Naive thymus-derived CD4-positive, alpha-beta T cell (primary cell): ENCODE results near the gene RANBP3L. TPM values are rescaled to one million over a fixed set of nuclear protein-coding genes. Genes with fewer than 3 reads are reported as not detected.
A peak's percentile ranks its signal among the peaks of the same experiment; 100 is the strongest.

Experiments used
- ATAC-seq: fragments of 150-1000 bp; cut with Tn5 transposase; 2 replicates; pipeline ENCODE4 v1.10.0; 2021; ENCODE audit warnings: mild to moderate bottlenecking, moderate library complexity
- CTCF ChIA-PET: fragments of 350-600 bp; sonication (Branson Sonifier 250); formaldehyde crosslinking; loops from one replicate; lab custom pipeline; 2021; ENCODE audit warnings: antibody characterized with exemption; lab: Charles Lee
- POLR2A ChIA-PET: fragments of 350-600 bp; sonication (Branson Sonifier 250); formaldehyde crosslinking; loops from one replicate; lab custom pipeline; 2021; ENCODE audit warnings: antibody characterized with exemption, inconsistent platforms; lab: Charles Lee
- DNase-seq, 9 donors: peaks; one replicate each; pipeline versions ENCODE4 v3.0.0 to v3.0.0-alpha.2; 2020 to 2022; ENCODE audit warnings: mixed read lengths in 1 of 9
- H3K27ac ChIP-seq: one replicate; pipeline ENCODE4 v1.7.0; 2013; ENCODE audit warnings: mild to moderate bottlenecking, low read depth, low read length, moderate library complexity
- H3K27me3 ChIP-seq, 2 donors: one replicate each; pipeline ENCODE4 v1.7.0; 2013; ENCODE audit warnings: low read length in 2 of 2, mild to moderate bottlenecking in 2 of 2, moderate library complexity in 2 of 2; ENCODE audit not compliant: control insufficient read depth in 2 of 2, insufficient read depth in 2 of 2
- H3K36me3 ChIP-seq, 3 experiments: 1 replicate in 2 of 3; 2 replicates in 1 of 3; pipeline ENCODE4 v1.7.0; 2013; ENCODE audit warnings: low read length in 3 of 3, mild to moderate bottlenecking in 3 of 3, moderate library complexity in 1 of 3; ENCODE audit not compliant: insufficient read depth in 3 of 3, control insufficient read depth in 2 of 3
- H3K4me1 ChIP-seq, 2 donors: one replicate each; pipeline ENCODE4 v1.7.0; 2013; ENCODE audit warnings: low read length in 2 of 2, mild to moderate bottlenecking in 2 of 2, moderate library complexity in 1 of 2; ENCODE audit not compliant: control insufficient read depth in 2 of 2, insufficient read depth in 2 of 2
- H3K4me3 ChIP-seq: 2 replicates; pipeline ENCODE4 v1.7.0; 2013; ENCODE audit warnings: mild to moderate bottlenecking, low read length
- H3K9me3 ChIP-seq, 3 experiments: 1 replicate in 2 of 3; 2 replicates in 1 of 3; pipeline ENCODE4 v1.7.0; 2013; ENCODE audit warnings: low read length in 3 of 3; ENCODE audit not compliant: control insufficient read depth in 2 of 3
- H3K27ac Mint-ChIP-seq, 9 donors: one replicate each; pipeline ENCODE4 v1.8.0; 2020 to 2022; ENCODE audit warnings: mixed read lengths in 9 of 9, mild to moderate bottlenecking in 8 of 9, moderate library complexity in 5 of 9, inconsistent platforms in 2 of 9
- H3K27me3 Mint-ChIP-seq, 5 donors: one replicate each; pipeline ENCODE4 v1.8.0; 2021 to 2022; ENCODE audit warnings: mixed read lengths in 5 of 5, mild to moderate bottlenecking in 1 of 5
- H3K36me3 Mint-ChIP-seq, 5 donors: one replicate each; pipeline ENCODE4 v1.8.0; 2020 to 2022; ENCODE audit warnings: mixed read lengths in 5 of 5, mild to moderate bottlenecking in 3 of 5, inconsistent platforms in 1 of 5
- H3K4me1 Mint-ChIP-seq, 7 donors: one replicate each; pipeline ENCODE4 v1.8.0; 2020 to 2022; ENCODE audit warnings: mixed read lengths in 7 of 7, mild to moderate bottlenecking in 3 of 7, inconsistent platforms in 1 of 7
- H3K4me3 Mint-ChIP-seq, 10 donors: one replicate each; pipeline ENCODE4 v1.8.0; 2020 to 2022; ENCODE audit warnings: mild to moderate bottlenecking in 10 of 10, mixed read lengths in 10 of 10, moderate library complexity in 6 of 10, inconsistent platforms in 2 of 10
- H3K9me3 Mint-ChIP-seq, 11 donors: one replicate each; pipeline ENCODE4 v1.8.0; 2020 to 2022; ENCODE audit warnings: mixed read lengths in 11 of 11, mild to moderate bottlenecking in 4 of 11, inconsistent platforms in 1 of 11, moderate library complexity in 1 of 11
- intact Hi-C, 2 donors: fragments of 100-400 bp; cut with micrococcal nuclease; formaldehyde crosslinking; loops; one replicate each; pipeline ENCODE4 v1.15.1; 2023
- polyA plus RNA-seq, 2 donors: library from polyadenylated mRNA; unstranded; fragments of 300-500 nt; fragmentation: Illumina TruSeq; gene quantifications; one replicate each; pipeline ENCODE4 v1.2.3, GENCODE V29; 2021
- total RNA-seq, 6 experiments: library from RNA in 5 of 6; stranded (reverse) in 5 of 6; gene quantifications; 1 replicate in 5 of 6; 2 replicates in 1 of 6; pipeline ENCODE4 v1.2.3 and lab custom pipeline; 2021 to 2026

The RANBP3L gene
- total and polyA plus RNA-seq, 7 experiments from 2014 or later = not detected

DNA sequence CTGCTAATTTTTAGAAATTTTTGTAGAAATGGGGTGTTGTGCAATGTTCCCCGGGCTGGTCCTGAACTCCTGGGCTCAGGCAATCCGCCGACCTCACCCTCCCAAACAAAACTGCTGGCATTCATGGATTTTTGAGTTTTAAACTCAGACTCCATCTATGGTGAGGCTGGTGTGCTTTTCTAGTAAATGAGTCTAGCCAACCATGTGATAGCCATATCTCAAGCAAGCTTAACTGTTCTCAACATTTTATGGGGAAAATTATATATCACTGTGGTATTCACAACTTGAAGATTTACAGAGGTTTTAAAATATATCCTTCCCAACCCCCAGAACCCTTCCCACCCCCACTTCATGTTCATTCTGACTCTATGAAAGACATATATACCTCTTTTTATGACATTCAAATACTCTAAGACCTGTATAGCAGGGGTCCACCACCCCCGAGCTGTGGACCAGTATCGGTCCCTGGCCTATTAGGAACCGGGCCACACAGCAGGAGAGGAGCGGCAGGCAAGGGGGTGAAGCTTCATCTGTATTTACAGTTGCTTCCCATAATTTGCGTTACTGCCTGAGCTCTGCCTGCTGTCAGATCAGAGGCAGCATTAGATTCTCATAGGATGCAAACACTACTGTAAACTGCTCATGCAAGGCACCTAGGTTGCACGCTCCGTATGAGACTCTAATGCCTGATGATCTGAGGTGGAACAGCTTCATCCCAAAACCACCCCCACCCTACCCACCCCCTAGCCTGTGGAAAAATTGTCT is 55.5 kb downstream of the RANBP3L start:
- no peaks in the 10 kb centered on the region for H3K9me3 Mint-ChIP-seq
- Histone ChIP-seq H3K27ac (no peak overlapping the region), H3K36me3 (no peaks in the 10 kb centered on the region), H3K27me3 (no peaks in the 10 kb centered on the region), H3K4me3 (no peak overlapping the region), H3K4me1 (peaks cover 6 to 8% of the 10 kb centered on the region in 2 donors), H3K9me3 (no peaks in the 10 kb centered on the region)
- no peak overlapping the region for H3K27ac Mint-ChIP-seq
- ATAC-seq = no peak
- ChIA-PET POLR2A (interaction anchor here (0.6 kb wide), 1 partner anchor 1408 kb away, joined by 3 read pairs; no protein-coding TSS in a partner anchor), CTCF (no interaction called here)
- H3K36me3 Mint-ChIP-seq = no peaks in the 10 kb centered on the region
- DNase-seq = no peak
- no peak overlapping the region for H3K4me3 Mint-ChIP-seq
- peaks cover 0 to 28% (median 0%) of the 10 kb centered on the region in 5 donors for H3K27me3 Mint-ChIP-seq
- intact Hi-C loops = loop anchor here (10.0 kb wide), 2 partner anchors 171 to 361 kb away; no protein-coding TSS in a partner anchor
- H3K4me1 Mint-ChIP-seq = peaks cover 7 to 26% (median 21%) of the 10 kb centered on the region in 7 donors

DNA sequence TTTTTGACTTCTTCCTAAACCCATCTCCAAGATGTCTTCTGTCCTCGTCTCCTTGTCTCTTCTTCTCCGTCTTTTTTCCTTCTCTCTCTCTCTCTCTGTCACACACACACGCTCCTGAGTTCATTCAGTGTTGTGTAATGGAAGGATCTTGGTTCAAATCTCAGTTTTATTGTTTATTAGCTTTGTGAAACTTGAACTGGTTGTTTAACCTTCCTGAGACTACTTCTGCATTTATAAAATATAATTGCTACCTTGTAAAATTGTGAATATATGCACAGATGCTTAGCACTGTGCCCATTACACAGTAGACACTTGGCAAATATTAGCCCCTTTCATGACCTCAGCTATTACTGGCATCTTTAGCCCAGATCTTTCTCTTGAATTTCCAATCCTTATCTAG is 57.6 kb downstream of the RANBP3L start:
- Histone ChIP-seq H3K9me3 (no peaks in the 10 kb centered on the region), H3K27ac (no peak overlapping the region), H3K4me1 (peaks cover 12 to 14% of the 10 kb centered on the region in 2 donors), H3K4me3 (no peak overlapping the region), H3K36me3 (no peaks in the 10 kb centered on the region), H3K27me3 (no peaks in the 10 kb centered on the region)
- CTCF ChIA-PET = interaction anchor here (1.0 kb wide), 1 partner anchor 21 kb away, joined by 5 read pairs; no protein-coding TSS in a partner anchor
- Mint-ChIP-seq H3K27me3 (peaks cover 0 to 15% (median 0%) of the 10 kb centered on the region in 5 donors), H3K4me3 (peak overlapping the region in 9 of 10 donors; percentile 16 to 95 (median 87)), H3K9me3 (no peaks in the 10 kb centered on the region), H3K4me1 (peaks cover 21 to 44% (median 37%) of the 10 kb centered on the region in 7 donors), H3K36me3 (no peaks in the 10 kb centered on the region), H3K27ac (peak overlapping the region in 8 of 9 donors; percentile 48 to 97 (median 93))
- intact Hi-C loops = loop anchor here (5.0 to 10.0 kb wide), 3 partner anchors 169 to 1407 kb away; partner anchors contain the start of gene TTC23L (in 1 of the 2)
- no peak for ATAC-seq
- POLR2A ChIA-PET = no interaction called here
- DNase-seq = no peak

DNA sequence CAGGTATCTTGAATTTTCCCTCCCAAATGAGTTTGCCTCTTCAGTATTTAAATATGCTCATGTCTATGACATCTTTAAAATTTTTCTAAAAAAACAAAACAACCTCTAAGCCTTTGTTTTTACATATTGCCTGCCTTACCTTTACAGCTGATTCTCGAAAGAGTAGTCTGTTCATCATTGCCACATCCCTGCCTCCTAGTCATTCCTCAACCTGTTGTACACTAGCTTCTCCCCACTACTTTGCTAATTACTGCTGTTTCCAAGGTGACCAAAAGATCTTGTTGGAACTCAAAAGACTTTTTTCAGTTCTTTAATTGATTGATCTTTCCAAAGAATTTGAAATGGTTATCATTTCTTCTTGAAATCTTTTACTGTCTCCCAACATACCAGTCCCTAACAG is 58.0 kb downstream of the RANBP3L start:
- ChIA-PET CTCF (interaction anchor here (0.6 to 1.0 kb wide), 3 partner anchors 20 to 24 kb away, joined by 3 to 6 read pairs (median 5); no protein-coding TSS in a partner anchor), POLR2A (interaction anchor here (4.3 kb wide), 1 partner anchor 92 kb away, joined by 35 read pairs; the partner anchor contains the start of genes LMBRD2 and SKP2)
- Histone ChIP-seq H3K4me1 (peaks cover 12 to 14% of the 10 kb centered on the region in 2 donors), H3K27me3 (no peaks in the 10 kb centered on the region), H3K36me3 (no peaks in the 10 kb centered on the region), H3K27ac (no peak overlapping the region), H3K4me3 (no peak overlapping the region), H3K9me3 (no peaks in the 10 kb centered on the region)
- intact Hi-C loops = loop anchor here (2.0 to 10.0 kb wide), 4 partner anchors 169 to 1406 kb away; partner anchors contain the start of gene TTC23L (in 2 of the 2)
- Mint-ChIP-seq H3K4me3 (peak overlapping the region; percentile 16 to 95 (median 86)), H3K9me3 (no peaks in the 10 kb centered on the region), H3K36me3 (no peaks in the 10 kb centered on the region), H3K4me1 (peaks cover 22 to 48% (median 42%) of the 10 kb centered on the region in 7 donors), H3K27ac (peak overlapping the region; percentile 32 to 97 (median 91)), H3K27me3 (peaks cover 0 to 14% (median 0%) of the 10 kb centered on the region in 5 donors)
- ATAC-seq = no peak
- no peak for DNase-seq

DNA sequence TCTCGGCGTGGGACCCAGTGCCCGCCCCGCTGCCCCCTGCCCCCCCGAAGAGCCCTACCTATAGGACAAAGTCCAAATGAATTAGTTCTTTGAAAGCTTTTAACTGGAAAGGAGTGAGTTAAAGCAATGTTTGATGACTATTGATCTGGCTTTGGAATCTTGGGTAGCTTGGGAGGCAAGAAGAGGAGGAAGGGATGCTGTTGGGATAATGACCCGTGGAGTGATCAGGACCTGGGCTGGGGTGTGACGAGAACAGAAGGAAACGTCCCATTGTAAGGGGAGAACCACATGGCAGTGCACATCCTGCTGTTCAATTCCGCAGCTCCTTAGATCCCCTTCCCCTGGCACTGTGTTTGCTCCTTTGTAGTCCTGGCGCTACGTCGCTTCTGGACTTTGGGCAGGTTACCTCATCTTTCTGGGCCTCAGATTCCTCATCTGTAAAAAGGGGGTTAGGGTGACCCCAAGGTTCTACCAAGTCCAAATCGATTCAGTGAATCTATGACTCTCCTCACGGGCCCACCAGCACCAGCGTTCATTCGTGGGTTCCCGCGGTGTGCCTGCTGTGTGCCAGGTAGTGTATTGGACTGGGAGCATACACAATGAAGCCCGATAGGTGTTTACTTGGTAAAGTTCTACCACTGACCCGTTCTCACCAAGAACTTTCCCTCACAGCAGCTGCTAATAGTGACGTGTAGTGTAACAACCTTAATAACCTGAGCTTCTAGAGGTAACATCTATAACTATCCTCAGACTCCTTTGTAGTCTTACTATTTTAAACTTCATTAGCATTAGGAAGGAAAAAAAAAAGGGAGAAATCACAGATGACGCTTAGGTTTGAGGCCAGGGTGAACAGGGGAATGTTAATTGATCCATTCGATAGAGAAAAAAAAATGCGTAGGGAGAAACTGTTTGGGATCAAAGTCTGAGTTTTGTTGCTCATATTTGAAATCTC is 58.9 kb downstream of the RANBP3L start:
- Histone ChIP-seq H3K27me3 (no peaks in the 10 kb centered on the region), H3K27ac (peak overlapping the region; percentile 97), H3K4me1 (peaks cover 12 to 14% of the 10 kb centered on the region in 2 donors), H3K36me3 (no peaks in the 10 kb centered on the region), H3K9me3 (no peaks in the 10 kb centered on the region), H3K4me3 (peak overlapping the region; percentile 78)
- Mint-ChIP-seq H3K36me3 (no peaks in the 10 kb centered on the region), H3K27ac (peak overlapping the region; percentile 90 to 97 (median 95)), H3K4me1 (peaks cover 24 to 55% (median 49%) of the 10 kb centered on the region in 7 donors), H3K4me3 (peak overlapping the region; percentile 84 to 95 (median 92)), H3K27me3 (peaks cover 0 to 10% (median 0%) of the 10 kb centered on the region in 5 donors), H3K9me3 (no peaks in the 10 kb centered on the region)
- DNase-seq (peak in 4 of 9 donors; percentile 3 to 25 (median 4)), ATAC-seq (no peak)
- ChIA-PET POLR2A (interaction anchor here (1.2 to 4.3 kb wide), 5 partner anchors 17 to 1314 kb away, joined by 3 to 35 read pairs (median 4); partner anchors contain the start of genes DNAJC21, LMBRD2, NIPBL and SKP2), CTCF (interaction anchor here (0.6 to 1.0 kb wide), 4 partner anchors 21 to 25 kb away, joined by 3 to 6 read pairs (median 5); no protein-coding TSS in a partner anchor)
- intact Hi-C loops = loop anchor here (1.0 to 10.0 kb wide), 13 partner anchors 91 to 1406 kb away; partner anchors contain the start of genes NUP155 (in 2 of the 2), TTC23L (in 2 of the 2), BRIX1 (in 1 of the 2) and DNAJC21 (in 1 of the 2)

DNA sequence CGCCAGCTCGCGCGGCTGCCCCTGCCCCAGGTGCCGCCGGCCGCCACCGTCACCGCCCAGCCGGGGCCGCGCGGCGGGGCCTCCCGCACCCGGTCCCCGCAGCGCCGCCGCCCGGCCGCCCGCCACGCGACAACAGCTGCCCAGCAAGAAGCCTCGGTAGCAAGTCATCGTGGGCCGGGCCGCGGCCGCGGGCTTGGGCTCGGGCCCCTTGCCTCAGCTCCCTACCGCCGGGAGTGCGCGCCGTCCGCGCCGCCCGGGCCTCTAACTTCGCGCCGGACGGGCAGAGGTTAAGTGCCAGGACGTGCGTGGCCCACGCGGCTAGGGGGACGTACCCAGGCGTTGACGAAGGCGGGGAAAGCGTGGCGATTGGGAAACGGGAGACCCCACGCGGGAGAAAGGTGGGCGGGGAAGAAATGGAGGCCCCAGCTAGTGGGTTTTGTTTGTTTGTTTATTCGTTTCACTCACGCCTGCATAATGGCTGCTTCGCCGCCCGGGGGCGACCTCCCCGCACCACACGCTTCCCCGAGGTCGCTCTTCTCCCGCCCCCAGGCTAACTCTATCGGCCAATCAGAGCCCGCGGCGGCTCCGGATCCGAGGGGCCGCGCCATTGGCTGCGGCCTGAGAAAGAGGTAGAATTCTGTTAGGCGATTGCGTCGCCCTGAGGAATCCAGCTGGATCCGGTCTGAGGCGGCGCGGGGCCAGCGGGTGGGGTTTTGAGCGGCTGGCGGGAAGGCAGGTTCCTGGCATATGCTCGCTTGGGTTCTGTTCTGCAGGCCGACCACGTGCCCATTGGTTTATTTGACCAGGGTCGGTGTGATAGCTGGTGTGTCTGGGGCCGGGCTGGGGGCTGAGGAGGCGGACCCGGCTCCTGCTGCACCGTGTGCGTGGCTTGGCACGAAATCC is 59.8 kb downstream of the RANBP3L start, which contains the start of gene NADK2:
TSS of gene NADK2 (minus strand) at position 295 of the 903 bp plus-strand sequence. CDS start at position 168, 127 bp downstream.
- peak; percentile 88 to 96 (median 93) for DNase-seq
- POLR2A ChIA-PET = interaction anchor here (0.6 to 4.3 kb wide), 8 partner anchors 12 to 1313 kb away, joined by 3 to 35 read pairs (median 4); partner anchors contain the start of genes DNAJC21, LMBRD2, NIPBL and SKP2
- Histone ChIP-seq H3K27me3 (no peaks in the 10 kb centered on the region), H3K9me3 (no peaks in the 10 kb centered on the region), H3K4me3 (peak within 1 kb of the TSS; percentile 78), H3K27ac (peak within 1 kb of the TSS; percentile 97), H3K4me1 (peaks cover 12 to 14% of the 10 kb centered on the region in 2 donors), H3K36me3 (no peaks in the 10 kb centered on the region)
- Mint-ChIP-seq H3K27ac (peak within 1 kb of the TSS; percentile 94 to 97 (median 95)), H3K4me3 (peak within 1 kb of the TSS; percentile 84 to 95 (median 92)), H3K27me3 (peaks cover 0 to 5% (median 0%) of the 10 kb centered on the region in 5 donors), H3K4me1 (peaks cover 24 to 64% (median 52%) of the 10 kb centered on the region in 7 donors), H3K9me3 (no peaks in the 10 kb centered on the region), H3K36me3 (no peaks in the 10 kb centered on the region)
- CTCF ChIA-PET = interaction anchor here (0.6 to 1.0 kb wide), 2 partner anchors 22 to 23 kb away, joined by 3 to 5 read pairs; no protein-coding TSS in a partner anchor
- intact Hi-C loops = loop anchor here (1.0 to 10.0 kb wide), 14 partner anchors 90 to 1405 kb away; partner anchors contain the start of genes NIPBL (in 2 of the 2), NUP155 (in 2 of the 2), TTC23L (in 2 of the 2) and BRIX1 (in 1 of the 2)
- ATAC-seq = peak; percentile 92
